IgD-negative memory B cell (primary cell): Measurements from ENCODE around the gene PAEP. TPM values are rescaled to one million over a fixed set of nuclear protein-coding genes. Genes with fewer than 3 reads are reported as not detected.
"Not testable (repeated sequence)": the region's sequence is repeated elsewhere in the genome, so short reads cannot be mapped to it uniquely, and the experiment has no call there.

Experiments
- H3K27ac Mint-ChIP-seq, 3 donors: one replicate each; pipeline ENCODE4 v1.8.0; 2020 to 2022; ENCODE audit warnings: mild to moderate bottlenecking in 3 of 3, mixed read lengths in 3 of 3, moderate library complexity in 1 of 3
- H3K27me3 Mint-ChIP-seq: one replicate; pipeline ENCODE4 v1.8.0; 2021; ENCODE audit warnings: mixed read lengths
- H3K36me3 Mint-ChIP-seq: one replicate; pipeline ENCODE4 v1.8.0; 2020; ENCODE audit warnings: mild to moderate bottlenecking, mixed read lengths
- H3K4me1 Mint-ChIP-seq, 3 donors: one replicate each; pipeline ENCODE4 v1.8.0; 2020 to 2022; ENCODE audit warnings: mixed read lengths in 3 of 3, mild to moderate bottlenecking in 1 of 3
- H3K4me3 Mint-ChIP-seq, 4 donors: one replicate each; pipeline ENCODE4 v1.8.0; 2020 to 2022; ENCODE audit warnings: mild to moderate bottlenecking in 4 of 4, mixed read lengths in 4 of 4, moderate library complexity in 3 of 4
- H3K9me3 Mint-ChIP-seq, 3 donors: one replicate each; pipeline ENCODE4 v1.8.0; 2020 to 2021; ENCODE audit warnings: mixed read lengths in 3 of 3, mild to moderate bottlenecking in 1 of 3
- polyA plus RNA-seq: library from polyadenylated mRNA; unstranded; fragments of 300-500 nt; fragmentation: Illumina TruSeq; gene quantifications from one replicate; pipeline ENCODE4 v1.2.3, GENCODE V29; 2021

PAEP gene
- polyA plus RNA-seq: not detected

GRCh38 chr9:135561391-135562234 is at the start of gene PAEP:
Gene PAEP (plus strand): TSS chr9:135561756.
- Mint-ChIP-seq H3K4me1 (no peaks in the 10 kb centered on the region), H3K9me3 (no peaks in the 10 kb centered on the region), H3K27me3 (peaks cover 1% of the 10 kb centered on the region), H3K4me3 (no peak within 1 kb of the TSS), H3K36me3 (peaks cover 2% of the 10 kb centered on the region), H3K27ac (no peak within 1 kb of the TSS)

GRCh38 chr9:135512241-135512603 is 49.3 kb upstream of the PAEP start:
- H3K4me3 Mint-ChIP-seq: no peak overlapping the region
- H3K36me3 Mint-ChIP-seq: no peaks in the 10 kb centered on the region
- H3K27me3 Mint-ChIP-seq: peaks cover 3% of the 10 kb centered on the region
- peaks cover 5 to 17% (median 9%) of the 10 kb centered on the region in 3 donors for H3K9me3 Mint-ChIP-seq
- no peak overlapping the region for H3K27ac Mint-ChIP-seq
- peaks cover 0 to 4% (median 3%) of the 10 kb centered on the region in 3 donors for H3K4me1 Mint-ChIP-seq

GRCh38 chr9:135512904-135513303 is 48.7 kb upstream of the PAEP start:
- H3K36me3 Mint-ChIP-seq: no peaks in the 10 kb centered on the region
- H3K4me1 Mint-ChIP-seq: peaks cover 0 to 4% (median 3%) of the 10 kb centered on the region in 3 donors
- H3K27ac Mint-ChIP-seq: no peak overlapping the region
- H3K4me3 Mint-ChIP-seq: no peak overlapping the region
- peaks cover 5 to 17% (median 9%) of the 10 kb centered on the region in 3 donors for H3K9me3 Mint-ChIP-seq
- peaks cover 3% of the 10 kb centered on the region for H3K27me3 Mint-ChIP-seq

- H3K4me1 Mint-ChIP-seq: peaks cover 0 to 4% (median 3%) of the 10 kb centered on the region in 3 donors
- peaks cover 3% of the 10 kb centered on the region for H3K27me3 Mint-ChIP-seq
- H3K36me3 Mint-ChIP-seq: no peaks in the 10 kb centered on the region
- H3K9me3 Mint-ChIP-seq: peaks cover 5 to 17% (median 9%) of the 10 kb centered on the region in 3 donors
- H3K4me3 Mint-ChIP-seq: no peak overlapping the region
- H3K27ac Mint-ChIP-seq: no peak overlapping the region
Observed at GRCh38 chr9:135513351-135513846, 48.2 kb upstream of the PAEP start.

- H3K4me3 Mint-ChIP-seq: peak overlapping the region in 1 of 4 donors; percentile 22
- peaks cover 5 to 14% (median 9%) of the 10 kb centered on the region in 3 donors for H3K9me3 Mint-ChIP-seq
- not testable (repeated sequence) for H3K4me1 Mint-ChIP-seq, H3K27me3 Mint-ChIP-seq, H3K36me3 Mint-ChIP-seq, H3K27ac Mint-ChIP-seq
Observed at GRCh38 chr9:135513906-135514305, 47.6 kb upstream of the PAEP start.

GRCh38 chr9:135514342-135515082 is 47.0 kb upstream of the PAEP start:
- H3K4me3 Mint-ChIP-seq: peak overlapping the region in 1 of 4 donors; percentile 22
- no peaks in the 10 kb centered on the region for H3K27me3 Mint-ChIP-seq
- H3K9me3 Mint-ChIP-seq: peaks cover 1 to 8% (median 3%) of the 10 kb centered on the region in 3 donors
- H3K36me3 Mint-ChIP-seq: no peaks in the 10 kb centered on the region
- H3K27ac Mint-ChIP-seq: no peak overlapping the region
- peaks cover 0 to 6% (median 3%) of the 10 kb centered on the region in 3 donors for H3K4me1 Mint-ChIP-seq

GRCh38 chr9:135515083-135515951 is 46.2 kb upstream of the PAEP start:
- Mint-ChIP-seq H3K4me1 (peaks cover 0 to 6% (median 3%) of the 10 kb centered on the region in 3 donors), H3K9me3 (peaks cover 0 to 6% (median 0%) of the 10 kb centered on the region in 3 donors), H3K36me3 (no peaks in the 10 kb centered on the region), H3K4me3 (no peak overlapping the region), H3K27me3 (peaks cover 2% of the 10 kb centered on the region), H3K27ac (no peak overlapping the region)

- Mint-ChIP-seq H3K4me3 (no peak overlapping the region), H3K27me3 (peaks cover 5% of the 10 kb centered on the region), H3K27ac (no peak overlapping the region), H3K9me3 (no peaks in the 10 kb centered on the region), H3K36me3 (no peaks in the 10 kb centered on the region), H3K4me1 (peaks cover 0 to 6% (median 3%) of the 10 kb centered on the region in 3 donors)
Observed at GRCh38 chr9:135516132-135516860, 45.3 kb upstream of the PAEP start.

GRCh38 chr9:135517407-135517822 is 44.1 kb upstream of the PAEP start:
- H3K4me3 Mint-ChIP-seq: no peak overlapping the region
- H3K36me3 Mint-ChIP-seq: no peaks in the 10 kb centered on the region
- H3K4me1 Mint-ChIP-seq: peaks cover 0 to 6% (median 1%) of the 10 kb centered on the region in 3 donors
- H3K27me3 Mint-ChIP-seq: peaks cover 5% of the 10 kb centered on the region
- no peaks in the 10 kb centered on the region for H3K9me3 Mint-ChIP-seq
- no peak overlapping the region for H3K27ac Mint-ChIP-seq

GRCh38 chr9:135519179-135519971 is 42.2 kb upstream of the PAEP start:
- Mint-ChIP-seq H3K4me1 (peaks cover 0 to 2% (median 0%) of the 10 kb centered on the region in 3 donors), H3K27ac (no peak overlapping the region), H3K4me3 (no peak overlapping the region), H3K9me3 (no peaks in the 10 kb centered on the region), H3K36me3 (no peaks in the 10 kb centered on the region), H3K27me3 (peaks cover 5% of the 10 kb centered on the region)

GRCh38 chr9:135520916-135521607 is 40.5 kb upstream of the PAEP start, which contains the start of gene LCN1:
Gene LCN1 (plus strand): TSS chr9:135521440. CDS start chr9:135521498, 58 bp downstream.
- Mint-ChIP-seq H3K4me1 (peaks cover 0 to 2% (median 0%) of the 10 kb centered on the region in 3 donors), H3K27me3 (peaks cover 5% of the 10 kb centered on the region), H3K36me3 (no peaks in the 10 kb centered on the region), H3K4me3 (no peak within 1 kb of the TSS), H3K9me3 (no peaks in the 10 kb centered on the region), H3K27ac (no peak within 1 kb of the TSS)

- Mint-ChIP-seq H3K27me3 (peaks cover 5% of the 10 kb centered on the region), H3K9me3 (no peaks in the 10 kb centered on the region)
Observed at GRCh38 chr9:135521608-135522095, 39.9 kb upstream of the PAEP start.

More at GRCh38 chr9:135521608-135522095, 39.9 kb upstream of the PAEP start:
- Mint-ChIP-seq H3K27ac (no peak overlapping the region), H3K4me3 (no peak overlapping the region), H3K4me1 (peaks cover 0 to 2% (median 0%) of the 10 kb centered on the region in 3 donors), H3K36me3 (no peaks in the 10 kb centered on the region)
